Omental fat pad (tissue), 4 donors: ENCODE data around the gene ADGRL1. TPM values are rescaled to one million over a fixed set of nuclear protein-coding genes. Genes with fewer than 3 reads are reported as not detected.

Source experiments
- ATAC-seq: fragments of 150-250 bp; one replicate; pipeline ENCODE4 v1.9.1; 2016; ENCODE audit warnings: mild to moderate bottlenecking, moderate library complexity; ENCODE audit not compliant: low FRiP score
- DNase-seq: peaks from one replicate; pipeline ENCODE4 v3.0.0-alpha.2; 2019; ENCODE audit warnings: low spot score
- CTCF ChIP-seq, 3 donors: fragments of 450-650 bp; IDR thresholded peaks; one replicate each; pipeline ENCODE4 v1.5.1; 2016 to 2017; ENCODE audit warnings: antibody characterized with exemption in 3 of 3, mild to moderate bottlenecking in 3 of 3, moderate library complexity in 2 of 3
- total RNA-seq, 4 donors: library from RNA; depleted of rRNA; stranded (reverse); fragments of >200 nt; gene quantifications; one replicate each; pipeline ENCODE4 v1.1.0, GENCODE V29; 2016

The ADGRL1 gene
- total RNA-seq, 4 donors from 2014 or later = 7.7 to 18.0 (median 13.9) TPM

GRCh38 chr19:14127929-14128509 lies 78.0 kb downstream of the ADGRL1 start:
- ATAC-seq (peak; percentile 60), DNase-seq (no peak)
- no peak for TF ChIP-seq CTCF (IDR thresholded peaks at IDR 0.05)

- no peak for TF ChIP-seq CTCF (IDR thresholded peaks at IDR 0.05)
- DNase-seq = no peak
- peak; percentile 37 for ATAC-seq
Measured at GRCh38 chr19:14127176-14127575, 78.8 kb downstream of the ADGRL1 start.

- DNase-seq (no peak), ATAC-seq (no peak)
- TF ChIP-seq CTCF (IDR thresholded peaks at IDR 0.05) = no peak
Measured at GRCh38 chr19:14122924-14123323, 83.0 kb downstream of the ADGRL1 start.

- DNase-seq (no peak), ATAC-seq (no peak)
- no peak for TF ChIP-seq CTCF (IDR thresholded peaks at IDR 0.05)
Measured at GRCh38 chr19:14120497-14120780, 85.5 kb downstream of the ADGRL1 start.

- DNase-seq (no peak), ATAC-seq (no peak)
- no peak for TF ChIP-seq CTCF (IDR thresholded peaks at IDR 0.05)
Measured at GRCh38 chr19:14119644-14120496, 86.1 kb downstream of the ADGRL1 start.

GRCh38 chr19:14119146-14119545 lies 86.8 kb downstream of the ADGRL1 start:
- TF ChIP-seq CTCF (IDR thresholded peaks at IDR 0.05) = no peak
- ATAC-seq = no peak
- DNase-seq = no peak
